ENCODE data around the gene SH3BP2.

Gene SH3BP2

DNA sequence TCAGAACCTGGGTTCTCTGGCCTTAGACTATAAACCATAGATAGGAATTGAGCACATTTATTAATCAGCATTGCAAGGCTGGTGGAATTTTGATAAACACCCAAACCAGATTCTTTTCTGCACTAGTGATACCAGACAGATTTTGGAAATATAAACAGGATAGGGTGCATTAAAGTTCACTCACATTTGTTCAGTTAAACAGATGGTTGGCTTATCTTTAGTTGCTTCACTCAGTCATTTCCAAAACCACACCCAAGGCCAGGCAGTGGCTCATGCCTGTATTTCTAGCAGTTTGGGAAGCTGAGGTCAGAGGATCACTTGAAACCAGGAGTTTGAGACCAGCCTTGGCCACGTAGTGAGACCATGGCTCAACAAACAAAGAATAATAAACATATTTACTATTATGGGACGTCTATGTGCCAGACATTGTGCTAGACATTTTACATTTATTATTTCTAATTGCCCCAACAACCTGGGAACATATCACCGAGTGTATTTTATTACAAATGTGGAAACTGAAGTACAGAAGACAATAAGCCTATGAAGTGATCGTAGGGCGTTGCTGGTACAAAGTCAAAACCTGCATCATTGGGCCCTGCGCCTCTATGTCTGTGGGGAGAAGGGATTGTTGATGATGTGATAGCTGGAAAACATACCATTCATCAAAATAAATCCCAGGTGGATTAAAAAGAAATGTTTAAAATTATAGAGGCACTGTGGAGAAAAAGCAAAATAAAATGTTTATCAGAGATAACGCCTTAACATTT lies 65.7 kb downstream of the SH3BP2 start:
- Histone ChIP-seq H2AFZ (ENCODE audit: low read length) (no peak overlapping the region), H3F3A (ENCODE audit: low read depth) (no peaks in the 10 kb centered on the region), H3K9me3 (ENCODE audit: insufficient read depth, low read depth, low read length) (no peaks in the 10 kb centered on the region), H3K79me2 (ENCODE audit: insufficient read depth, low read length) (peaks cover 98% of the 10 kb centered on the region), H3K4me1 (ENCODE audit: insufficient read depth, low read length, poor library complexity, severe bottlenecking) (peaks cover 31% of the 10 kb centered on the region), H3K27me3 (ENCODE audit: insufficient read depth, low read length, poor library complexity, severe bottlenecking) (no peaks in the 10 kb centered on the region), H3K9ac (ENCODE audit: low read depth, low read length, poor library complexity, severe bottlenecking) (no peak overlapping the region), H3K4me3 (ENCODE audit: low read length, poor library complexity, severe bottlenecking) (no peak overlapping the region), H3K4me2 (ENCODE audit: low read depth, low read length, poor library complexity, severe bottlenecking) (peak overlapping the region; percentile 7), H4K20me1 (ENCODE audit: insufficient read depth, low read length, poor library complexity, severe bottlenecking) (peaks cover 34% of the 10 kb centered on the region), H3K9me2 (replicated peaks; ENCODE audit: low read depth, low read length) (no peaks in the 10 kb centered on the region), H3K36me3 (ENCODE audit: insufficient read depth, low read length) (peaks cover 14% of the 10 kb centered on the region; the same call in 1 of the 2 replicates)
- no peak for TF ChIP-seq EZH2phosphoT487 (IDR thresholded peaks at IDR 0.05; ENCODE audit: borderline replicate concordance)
- TF ChIP-seq, protein P1, sequence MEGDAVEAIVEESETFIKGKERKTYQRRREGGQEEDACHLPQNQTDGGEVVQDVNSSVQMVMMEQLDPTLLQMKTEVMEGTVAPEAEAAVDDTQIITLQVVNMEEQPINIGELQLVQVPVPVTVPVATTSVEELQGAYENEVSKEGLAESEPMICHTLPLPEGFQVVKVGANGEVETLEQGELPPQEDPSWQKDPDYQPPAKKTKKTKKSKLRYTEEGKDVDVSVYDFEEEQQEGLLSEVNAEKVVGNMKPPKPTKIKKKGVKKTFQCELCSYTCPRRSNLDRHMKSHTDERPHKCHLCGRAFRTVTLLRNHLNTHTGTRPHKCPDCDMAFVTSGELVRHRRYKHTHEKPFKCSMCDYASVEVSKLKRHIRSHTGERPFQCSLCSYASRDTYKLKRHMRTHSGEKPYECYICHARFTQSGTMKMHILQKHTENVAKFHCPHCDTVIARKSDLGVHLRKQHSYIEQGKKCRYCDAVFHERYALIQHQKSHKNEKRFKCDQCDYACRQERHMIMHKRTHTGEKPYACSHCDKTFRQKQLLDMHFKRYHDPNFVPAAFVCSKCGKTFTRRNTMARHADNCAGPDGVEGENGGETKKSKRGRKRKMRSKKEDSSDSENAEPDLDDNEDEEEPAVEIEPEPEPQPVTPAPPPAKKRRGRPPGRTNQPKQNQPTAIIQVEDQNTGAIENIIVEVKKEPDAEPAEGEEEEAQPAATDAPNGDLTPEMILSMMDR (conservative IDR thresholded peaks at IDR 0.05; ENCODE audit: low read length) = no peak

DNA sequence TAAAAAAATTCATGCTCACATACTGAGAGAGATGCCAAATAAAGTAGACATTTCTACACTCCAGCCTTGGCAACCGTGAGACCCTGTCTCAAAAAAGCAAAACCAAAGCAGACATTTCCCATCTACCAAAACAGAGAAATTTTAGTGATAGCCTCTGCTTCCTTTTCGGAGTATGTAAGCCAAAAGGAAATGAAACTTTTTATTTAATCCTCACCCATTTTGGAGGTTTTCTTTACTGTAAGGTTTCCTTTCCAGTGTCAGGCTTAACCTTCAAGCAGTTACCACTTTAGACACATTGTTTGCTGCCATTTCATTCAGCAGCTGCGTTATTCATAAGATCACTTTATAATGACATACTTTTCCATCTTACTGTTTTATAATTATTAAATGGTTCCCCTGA lies 66.6 kb downstream of the SH3BP2 start:
- no peak overlapping the region for H3K9ac ChIP-seq (ENCODE audit: low read depth, low read length, poor library complexity, severe bottlenecking)
- H3K79me2 ChIP-seq (ENCODE audit: insufficient read depth, low read length) = peaks cover 98% of the 10 kb centered on the region
- H3K4me2 ChIP-seq (ENCODE audit: low read depth, low read length, poor library complexity, severe bottlenecking) = no peak overlapping the region
- H3K9me2 ChIP-seq (replicated peaks; ENCODE audit: low read depth, low read length) = no peaks in the 10 kb centered on the region
- no peak overlapping the region for H3K4me3 ChIP-seq (ENCODE audit: low read length, poor library complexity, severe bottlenecking)
- TF ChIP-seq EZH2phosphoT487 (IDR thresholded peaks at IDR 0.05; ENCODE audit: borderline replicate concordance) = no peak
- TF ChIP-seq, protein P1 (conservative IDR thresholded peaks at IDR 0.05; ENCODE audit: low read length) = no peak
- H3F3A ChIP-seq (ENCODE audit: low read depth) = no peaks in the 10 kb centered on the region
- H3K27me3 ChIP-seq (ENCODE audit: insufficient read depth, low read length, poor library complexity, severe bottlenecking) = no peaks in the 10 kb centered on the region
- H3K9me3 ChIP-seq (ENCODE audit: insufficient read depth, low read depth, low read length) = no peaks in the 10 kb centered on the region
- H2AFZ ChIP-seq (ENCODE audit: low read length) = no peak overlapping the region
- peaks cover 34% of the 10 kb centered on the region for H3K4me1 ChIP-seq (ENCODE audit: insufficient read depth, low read length, poor library complexity, severe bottlenecking)
- peaks cover 35% of the 10 kb centered on the region for H4K20me1 ChIP-seq (ENCODE audit: insufficient read depth, low read length, poor library complexity, severe bottlenecking)
- H3K36me3 ChIP-seq (ENCODE audit: insufficient read depth, low read length) = peaks cover 5% of the 10 kb centered on the region; the same call in 1 of the 2 replicates

DNA sequence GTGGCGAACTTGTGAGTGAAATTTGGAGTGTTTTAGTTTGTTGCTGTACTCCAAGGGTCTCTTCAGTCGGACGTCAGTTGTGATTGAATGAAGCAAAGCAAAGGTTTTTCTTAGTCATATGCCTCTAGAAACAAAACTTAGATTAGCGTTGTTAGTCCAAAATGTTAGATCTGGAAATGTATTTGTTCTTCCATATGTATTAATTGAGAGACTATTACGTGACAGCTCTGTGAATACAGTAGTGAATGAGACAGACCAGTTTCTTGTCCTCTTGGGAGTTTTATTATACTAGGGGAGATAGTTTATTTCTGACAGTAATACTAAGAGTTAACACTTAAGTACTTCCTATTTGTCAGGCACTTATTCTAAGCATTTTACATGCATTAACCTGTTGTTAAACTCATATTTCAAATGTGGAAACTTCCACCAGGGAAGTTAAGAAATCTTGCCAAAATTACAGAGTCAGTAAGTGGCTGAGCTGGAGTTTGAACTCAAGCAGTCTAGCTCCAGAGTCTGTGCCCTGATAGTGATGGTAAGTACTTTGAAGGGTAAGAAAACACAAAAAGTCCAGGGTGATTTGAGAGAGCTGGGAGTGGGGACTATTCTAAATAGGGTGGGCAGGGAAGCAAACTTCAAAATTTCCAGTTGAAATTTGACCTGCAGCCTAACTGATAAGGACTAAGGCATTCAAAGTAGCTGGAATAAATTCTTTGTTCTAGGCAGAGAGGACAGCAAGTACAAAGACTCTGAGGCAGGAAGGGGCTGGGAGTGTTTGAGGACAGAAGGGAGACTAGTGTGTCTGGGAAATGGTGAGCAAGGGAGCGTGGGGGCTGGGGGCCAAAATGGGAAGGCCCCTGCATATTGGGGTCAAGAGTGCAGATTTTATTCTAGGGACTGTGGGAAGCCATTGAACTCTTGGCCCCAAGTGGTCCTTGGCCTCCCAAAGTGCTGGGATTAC lies 67.8 kb downstream of the SH3BP2 start:
- H3K4me1 ChIP-seq (ENCODE audit: insufficient read depth, low read length, poor library complexity, severe bottlenecking) = peaks cover 43% of the 10 kb centered on the region
- peaks cover 96% of the 10 kb centered on the region for H3K79me2 ChIP-seq (ENCODE audit: insufficient read depth, low read length)
- H3K4me3 ChIP-seq (ENCODE audit: low read length, poor library complexity, severe bottlenecking) = no peak overlapping the region
- no peaks in the 10 kb centered on the region for H3K9me3 ChIP-seq (ENCODE audit: insufficient read depth, low read depth, low read length)
- TF ChIP-seq, protein P1 (conservative IDR thresholded peaks at IDR 0.05; ENCODE audit: low read length) = no peak
- TF ChIP-seq EZH2phosphoT487 (IDR thresholded peaks at IDR 0.05; ENCODE audit: borderline replicate concordance) = no peak
- H3K27me3 ChIP-seq (ENCODE audit: insufficient read depth, low read length, poor library complexity, severe bottlenecking) = no peaks in the 10 kb centered on the region
- H3F3A ChIP-seq (ENCODE audit: low read depth) = no peaks in the 10 kb centered on the region
- no peaks in the 10 kb centered on the region for H3K9me2 ChIP-seq (replicated peaks; ENCODE audit: low read depth, low read length)
- H2AFZ ChIP-seq (ENCODE audit: low read length) = no peak overlapping the region
- H3K36me3 ChIP-seq (ENCODE audit: insufficient read depth, low read length) = no peaks in the 10 kb centered on the region
- H3K4me2 ChIP-seq (ENCODE audit: low read depth, low read length, poor library complexity, severe bottlenecking) = peak overlapping the region; percentile 8
- H3K9ac ChIP-seq (ENCODE audit: low read depth, low read length, poor library complexity, severe bottlenecking) = no peak overlapping the region
- peaks cover 44% of the 10 kb centered on the region for H4K20me1 ChIP-seq (ENCODE audit: insufficient read depth, low read length, poor library complexity, severe bottlenecking)
